Endothelial cell of umbilical vein (primary cell): Measurements from ENCODE around the gene LCN9. TPM values are rescaled to one million over a fixed set of nuclear protein-coding genes. Genes with fewer than 3 reads are reported as not detected.

ENCODE experiments used
- BruUV-seq: library from RNA; stranded (reverse); fragments of 400-500 nt; replicated peaks from 2 replicates; lab custom pipeline; 2021; lab: Mats Ljungman, UMichigan
- CTCF ChIA-PET: fragments of 300-600, 350-600 bp; sonication (Branson Sonifier 250); formaldehyde crosslinking; loops from one replicate; lab custom pipeline; 2021; ENCODE audit warnings: antibody characterized with exemption, inconsistent platforms; lab: Charles Lee
- POLR2A ChIA-PET: fragments of 300-600, 350-600 bp; sonication (Branson Sonifier 250); formaldehyde crosslinking; loops from one replicate; lab custom pipeline; 2021; ENCODE audit warnings: antibody characterized with exemption, inconsistent platforms; lab: Charles Lee
- DNase-seq: peaks from one replicate; pipeline ENCODE4 v3.0.0-alpha.2; 2011; ENCODE audit warnings: low read depth, low spot score
- FAIRE-seq: peaks from 2 replicates; lab custom pipeline; 2011; peaks lifted over from hg19 to GRCh38; lab: Jason Lieb, UNC
- H2AFZ ChIP-seq: 2 replicates; pipeline ENCODE4 v1.6.0; 2012; ENCODE audit warnings: low read depth, low read length, control low read depth, inconsistent platforms
- H3K27ac ChIP-seq: 2 replicates; pipeline ENCODE4 v1.5.1; 2011; ENCODE audit warnings: low read depth, mild to moderate bottlenecking, control low read depth, low read length, moderate library complexity; ENCODE audit not compliant: insufficient read depth
- H3K27me3 ChIP-seq, 2 experiments: 2 replicates each; pipeline versions ENCODE4 v1.6.0 to v1.6.1; 2011; ENCODE audit warnings: low read length in 2 of 2, mixed read lengths in 1 of 2; ENCODE audit not compliant: control insufficient read depth in 2 of 2, insufficient read depth in 2 of 2
- H3K36me3 ChIP-seq, 2 experiments: 2 replicates in 1 of 2; 3 replicates in 1 of 2; pipeline ENCODE4 v1.5.1; 2011; ENCODE audit warnings: low read length in 2 of 2, mild to moderate bottlenecking in 1 of 2, moderate library complexity in 1 of 2; ENCODE audit not compliant: control insufficient read depth in 2 of 2, insufficient read depth in 2 of 2; ENCODE audit errors: extremely low read depth in 1 of 2
- H3K4me1 ChIP-seq: 3 replicates; pipeline ENCODE4 v1.5.1; 2011; ENCODE audit warnings: mild to moderate bottlenecking, low read length; ENCODE audit not compliant: control insufficient read depth, insufficient read depth; ENCODE audit errors: extremely low read depth
- H3K4me2 ChIP-seq: 2 replicates; pipeline ENCODE4 v1.6.1; 2011; ENCODE audit warnings: low read length, control low read depth, mixed read lengths; ENCODE audit not compliant: insufficient read depth
- H3K4me3 ChIP-seq, 3 experiments: fragments of 200-600 bp in 1 of 3; sonication (generic), shearing (Covaris generic) in 1 of 3; replicated peaks in 1 of 3; 2 replicates each; pipeline ENCODE4 v1.5.1; 2011 to 2016; ENCODE audit warnings: control low read depth in 3 of 3, low read length in 3 of 3, mild to moderate bottlenecking in 2 of 3, inconsistent platforms in 1 of 3, low read depth in 1 of 3, moderate library complexity in 1 of 3; ENCODE audit not compliant: insufficient read depth in 1 of 3
- H3K79me2 ChIP-seq: 2 replicates; pipeline ENCODE4 v1.6.0; 2012; ENCODE audit warnings: low read length, inconsistent platforms; ENCODE audit not compliant: control insufficient read depth, insufficient read depth
- H3K9ac ChIP-seq: replicated peaks from 2 replicates; pipeline ENCODE3; 2011; ENCODE audit warnings: low read length, control low read depth; ENCODE audit not compliant: insufficient read depth; ENCODE audit errors: extremely low read depth
- H3K9me1 ChIP-seq: replicated peaks from 3 replicates; pipeline ENCODE4 v1.6.0; 2011; ENCODE audit warnings: mild to moderate bottlenecking, low read length; ENCODE audit not compliant: control insufficient read depth, insufficient read depth; ENCODE audit errors: extremely low read depth
- H3K9me3 ChIP-seq: replicated peaks from 2 replicates; pipeline ENCODE4 v1.5.1; 2012; ENCODE audit warnings: low read length, inconsistent platforms; ENCODE audit not compliant: control insufficient read depth, insufficient read depth
- H4K20me1 ChIP-seq: replicated peaks from 2 replicates; pipeline ENCODE3; 2011; ENCODE audit warnings: mild to moderate bottlenecking, low read length; ENCODE audit not compliant: control insufficient read depth, insufficient read depth; ENCODE audit errors: extremely low read depth
- CTCF ChIP-seq, 2 donors: IDR thresholded peaks; 1 replicate in 1 of 2; 2 replicates in 1 of 2; pipeline ENCODE4 v1.5.1; 2011; ENCODE audit warnings: low read length in 2 of 2, mild to moderate bottlenecking in 2 of 2, moderate library complexity in 2 of 2, control low read depth in 1 of 2, inconsistent platforms in 1 of 2, low read depth in 1 of 2; ENCODE audit not compliant: insufficient read depth in 1 of 2; ENCODE audit errors: extremely low read depth in 1 of 2
- EZH2 ChIP-seq: IDR thresholded peaks from 2 replicates; pipeline ENCODE4 v1.6.1; 2012; ENCODE audit warnings: borderline replicate concordance, low read depth, mild to moderate bottlenecking, moderate library complexity, low read length, inconsistent platforms; ENCODE audit not compliant: severe bottlenecking
- FOS ChIP-seq: IDR thresholded peaks from 2 replicates; pipeline ENCODE4 v1.6.1; 2011; ENCODE audit warnings: mild to moderate bottlenecking, low read length, moderate library complexity, borderline replicate concordance; ENCODE audit not compliant: insufficient read depth
- GATA2 ChIP-seq: IDR thresholded peaks from 2 replicates; pipeline ENCODE4 v1.7.0; 2011; ENCODE audit warnings: low read depth, mild to moderate bottlenecking, moderate library complexity, mixed read lengths, low read length; ENCODE audit not compliant: insufficient read length, insufficient read depth
- JUN ChIP-seq: IDR thresholded peaks from 2 replicates; pipeline ENCODE4 v1.6.1; 2011; ENCODE audit warnings: borderline replicate concordance, low read depth; ENCODE audit not compliant: insufficient read length, insufficient read depth
- MAX ChIP-seq: IDR thresholded peaks from 2 replicates; pipeline ENCODE4 v1.6.1; 2011; ENCODE audit not compliant: insufficient read depth, insufficient read length
- MYC ChIP-seq: IDR thresholded peaks from one replicate; pipeline ENCODE4 v1.6.1; 2011; ENCODE audit warnings: mild to moderate bottlenecking, low read depth, low read length
- POLR2A ChIP-seq: IDR thresholded peaks from 2 replicates; pipeline ENCODE4 v1.6.1; 2012; ENCODE audit warnings: low read depth, mild to moderate bottlenecking, control low read depth, low read length
- POLR2AphosphoS5 ChIP-seq: IDR thresholded peaks from 2 replicates; pipeline ENCODE4 v1.6.1; 2012; ENCODE audit warnings: low read depth, mild to moderate bottlenecking, control low read depth, low read length, moderate library complexity; ENCODE audit not compliant: insufficient read depth
- dilution Hi-C: fragments of 300-500 bp; cut with MboI; formaldehyde crosslinking; loops from one replicate; pipeline ENCODE4 v1.15.0; 2019; ENCODE audit warnings: low sequenced_read_pairs; ENCODE audit not compliant: extremely low pct_ligation_motif_present
- intact Hi-C: fragments of 100-400 bp; cut with micrococcal nuclease; formaldehyde crosslinking; loops from one replicate; pipeline ENCODE4 v1.10.0; 2022
- polyA plus RNA-seq, 4 experiments: library from polyadenylated mRNA; depleted of rRNA in 3 of 4; stranded (reverse) in 3 of 4; unstranded in 1 of 4; fragments of >200 nt; gene quantifications; 2 replicates each; pipeline versions ENCODE4 v1.2.1 to v1.2.3, GENCODE V29; 2011 to 2012; ENCODE audit warnings: missing spikeins in 1 of 4
- total RNA-seq: library from RNA; stranded (reverse); gene quantifications from 2 replicates; pipeline ENCODE4 v1.2.3, GENCODE V29; 2021

The LCN9 gene
- total and polyA plus RNA-seq, 2 donors (not counting 3 experiments of a cell fraction or from before 2014, with no cell fraction given), result not detected

GRCh38 chr9:135618866-135619598 is 44.1 kb upstream of the LCN9 start:
- Histone ChIP-seq H3K9ac (no peak overlapping the region), H3K27me3 (no peaks in the 10 kb centered on the region), H3K9me1 (no peaks in the 10 kb centered on the region), H3K9me3 (no peaks in the 10 kb centered on the region), H3K4me2 (no peak overlapping the region), H3K4me3 (no peak overlapping the region), H2AFZ (no peak overlapping the region), H4K20me1 (no peaks in the 10 kb centered on the region), H3K79me2 (no peaks in the 10 kb centered on the region), H3K27ac (no peak overlapping the region), H3K36me3 (no peaks in the 10 kb centered on the region), H3K4me1 (no peaks in the 10 kb centered on the region)
- ChIA-PET POLR2A (no interaction called here), CTCF (no interaction called here)
- no TSS peak for BruUV-seq
- dilution Hi-C loops, result no loop called here
- intact Hi-C loops, result no loop called here
- DNase-seq, result no peak
- TF ChIP-seq EZH2, result no peak
- TF ChIP-seq GATA2, result no peak
- TF ChIP-seq POLR2AphosphoS5, result no peak
- TF ChIP-seq POLR2A, result no peak
- TF ChIP-seq MYC, result no peak
- no peak for TF ChIP-seq JUN
- TF ChIP-seq MAX, result no peak
- no peak for TF ChIP-seq FOS
- no peak for TF ChIP-seq CTCF (IDR thresholded peaks at IDR 0.05; ENCODE audit: extremely low read depth in 1 of 2, insufficient read depth in 1 of 2, low read depth in 1 of 2, low read length in 2 of 2)
- FAIRE-seq, result no peak
